WTC11 (cell line): Measurements from ENCODE around the gene SOX6. TPM values are rescaled to one million over a fixed set of nuclear protein-coding genes. Genes with fewer than 3 reads are reported as not detected.

Experiments used
- ATAC-seq: fragments of 200-7000 bp; cut with Tn5 transposase; 2 replicates; pipeline ENCODE4 v1.10.0; 2021; ENCODE audit warnings: mild to moderate bottlenecking, moderate library complexity
- CTCF ChIA-PET: fragments of 300-600 bp; sonication (Branson Sonifier 250); formaldehyde crosslinking; loops from one replicate; lab custom pipeline; 2021; ENCODE audit warnings: antibody characterized with exemption; lab: Charles Lee
- POLR2A ChIA-PET: fragments of 350-600 bp; sonication (Branson Sonifier 250); formaldehyde crosslinking; loops from one replicate; lab custom pipeline; 2021; ENCODE audit warnings: antibody characterized with exemption; lab: Charles Lee
- DNase-seq: peaks from one replicate; pipeline ENCODE4 v3.0.0; 2021; ENCODE audit warnings: low spot score
- H3K27ac Mint-ChIP-seq: 2 replicates; pipeline ENCODE4 v1.8.0; 2021; ENCODE audit warnings: mixed read lengths
- H3K27me3 Mint-ChIP-seq: 2 replicates; pipeline ENCODE4 v1.8.0; 2021; ENCODE audit warnings: low read depth, mild to moderate bottlenecking, moderate library complexity, mixed read lengths
- H3K36me3 Mint-ChIP-seq: 2 replicates; pipeline ENCODE4 v1.8.0; 2021; ENCODE audit warnings: mixed read lengths
- H3K4me1 Mint-ChIP-seq: 2 replicates; pipeline ENCODE4 v1.8.0; 2022; ENCODE audit warnings: mixed read lengths
- H3K4me3 Mint-ChIP-seq: 2 replicates; pipeline ENCODE4 v1.8.0; 2021; ENCODE audit warnings: mild to moderate bottlenecking, moderate library complexity, mixed read lengths
- H3K9me3 Mint-ChIP-seq: 2 replicates; pipeline ENCODE4 v1.8.0; 2021; ENCODE audit warnings: mixed read lengths
- CBFB ChIP-seq: sonication (generic); formaldehyde crosslinking; IDR thresholded peaks from 2 replicates; pipeline ENCODE4 v1.8.1; 2022; ENCODE audit warnings: mild to moderate bottlenecking, low read depth, missing genetic modification reagents
- CREB1 ChIP-seq: sonication (generic); formaldehyde crosslinking; IDR thresholded peaks from 2 replicates; pipeline ENCODE4 v1.8.0; 2023; ENCODE audit warnings: mild to moderate bottlenecking, missing genetic modification reagents
- GRHL2 ChIP-seq: fragments of 250-450 bp; sonication (Bioruptor Pico); IDR thresholded peaks from 2 replicates; pipeline ENCODE4 v1.8.0; 2022; ENCODE audit warnings: mild to moderate bottlenecking, moderate library complexity; ENCODE audit not compliant: insufficient replicate concordance, severe bottlenecking
- GTF2I ChIP-seq: fragments of 250-450 bp; sonication (Bioruptor Pico); conservative IDR thresholded peaks from 2 replicates; pipeline ENCODE4 v1.4.0; 2021; ENCODE audit warnings: mild to moderate bottlenecking
- JAZF1 ChIP-seq: fragments of 250-450 bp; sonication (Bioruptor Pico); IDR thresholded peaks from 2 replicates; pipeline ENCODE4 v1.9.0; 2021; ENCODE audit warnings: moderate library complexity, mild to moderate bottlenecking, inconsistent platforms
- KAT7 ChIP-seq: sonication (generic); formaldehyde crosslinking; IDR thresholded peaks from 2 replicates; pipeline ENCODE4 v1.8.1; 2023; ENCODE audit warnings: missing genetic modification reagents, mild to moderate bottlenecking, borderline replicate concordance
- MXD4 ChIP-seq: fragments of 250-450 bp; sonication (Bioruptor Pico); IDR thresholded peaks from 2 replicates; pipeline ENCODE4 v1.8.0; 2021; ENCODE audit warnings: mild to moderate bottlenecking, moderate library complexity, borderline replicate concordance
- MYBL2 ChIP-seq: sonication (generic); formaldehyde crosslinking; IDR thresholded peaks from 2 replicates; pipeline ENCODE4 v1.8.1; 2023; ENCODE audit warnings: mild to moderate bottlenecking, moderate library complexity, missing genetic modification reagents
- NFE2L1 ChIP-seq: sonication (generic); formaldehyde crosslinking; IDR thresholded peaks from 2 replicates; pipeline ENCODE4 v1.8.1; 2023; ENCODE audit warnings: missing genetic modification reagents
- NR1H2 ChIP-seq: sonication (generic); formaldehyde crosslinking; IDR thresholded peaks from 2 replicates; pipeline ENCODE4 v1.9.0; 2021; ENCODE audit warnings: mild to moderate bottlenecking, moderate library complexity, missing genetic modification reagents
- NR2C2 ChIP-seq: sonication (generic); formaldehyde crosslinking; IDR thresholded peaks from 2 replicates; pipeline ENCODE4 v1.8.0; 2022; ENCODE audit warnings: mild to moderate bottlenecking, missing genetic modification reagents
- NR3C1 ChIP-seq: sonication (generic); formaldehyde crosslinking; conservative IDR thresholded peaks from 2 replicates; pipeline ENCODE4 v1.8.1; 2023; ENCODE audit warnings: low read depth, mild to moderate bottlenecking, missing genetic modification reagents
- SP1 ChIP-seq: sonication (generic); formaldehyde crosslinking; conservative IDR thresholded peaks from 2 replicates; pipeline ENCODE4 v1.8.1; 2022; ENCODE audit warnings: missing genetic modification reagents
- TCF7 ChIP-seq: sonication (generic); formaldehyde crosslinking; IDR thresholded peaks from 2 replicates; pipeline ENCODE4 v1.8.0; 2022; ENCODE audit warnings: mild to moderate bottlenecking, low read depth, missing genetic modification reagents, moderate library complexity
- TEAD4 ChIP-seq: sonication (generic); formaldehyde crosslinking; IDR thresholded peaks from 2 replicates; pipeline ENCODE4 v1.8.0; 2022; ENCODE audit warnings: mild to moderate bottlenecking, missing genetic modification reagents
- ZNF317 ChIP-seq: sonication (generic); formaldehyde crosslinking; IDR thresholded peaks from 2 replicates; pipeline ENCODE4 v1.8.1; 2023; ENCODE audit warnings: low read depth, mild to moderate bottlenecking, moderate library complexity, missing genetic modification reagents, borderline replicate concordance
- total RNA-seq: library from RNA; stranded (reverse); gene quantifications from 3 replicates; pipeline ENCODE4 v1.2.3, GENCODE V29; 2021
- TF ChIP-seq, protein P1 (sequence below): fragments of 250-450 bp; sonication (Bioruptor Pico); IDR thresholded peaks from 2 replicates; pipeline ENCODE4 v1.9.0; 2021; ENCODE audit warnings: mild to moderate bottlenecking
- TF ChIP-seq, protein P2 (sequence below): sonication (generic); formaldehyde crosslinking; IDR thresholded peaks from 2 replicates; pipeline ENCODE4 v1.8.1; 2023; ENCODE audit warnings: mild to moderate bottlenecking, missing genetic modification reagents, moderate library complexity
- TF ChIP-seq, protein P3 (sequence below): fragments of 250-450 bp; sonication (Bioruptor Pico); IDR thresholded peaks from 2 replicates; pipeline ENCODE4 v2.1.2; 2022; ENCODE audit warnings: mild to moderate bottlenecking, moderate library complexity
- TF ChIP-seq, protein P4 (sequence below): sonication (generic); formaldehyde crosslinking; IDR thresholded peaks from 2 replicates; pipeline ENCODE4 v1.8.1; 2022; ENCODE audit warnings: mild to moderate bottlenecking, moderate library complexity, missing genetic modification reagents
- TF ChIP-seq, protein P5 (sequence below): sonication (generic); formaldehyde crosslinking; IDR thresholded peaks from 2 replicates; pipeline ENCODE4 v1.8.1; 2023; ENCODE audit warnings: mild to moderate bottlenecking, missing genetic modification reagents
- TF ChIP-seq, protein P6 (sequence below): fragments of 250-450 bp; sonication (Bioruptor Pico); IDR thresholded peaks from 2 replicates; pipeline ENCODE4 v1.9.0; 2021; ENCODE audit warnings: mild to moderate bottlenecking, borderline replicate concordance

Gene SOX6
- total RNA-seq, 1 experiment from 2014 or later, result 0.13 TPM

DNA sequence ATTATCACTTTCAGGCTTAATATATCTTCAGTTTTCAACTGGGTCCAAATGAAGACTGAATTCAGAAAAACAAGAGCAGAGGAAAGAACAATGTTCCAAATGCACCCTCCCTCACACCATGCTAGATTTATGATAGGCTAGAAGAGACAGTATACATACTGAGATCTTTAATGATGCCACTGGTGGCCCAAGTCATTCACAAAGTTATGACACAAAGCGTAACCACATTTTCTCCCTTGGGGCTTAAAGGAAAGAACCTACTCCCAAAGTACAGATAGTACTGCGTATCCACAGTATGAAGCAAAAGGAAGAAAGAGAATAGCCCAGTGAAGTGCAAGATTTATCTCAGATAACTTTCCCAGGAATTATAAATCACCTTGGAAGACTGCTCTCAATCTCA is 10.9 kb upstream of the SOX6 start:
- Mint-ChIP-seq H3K4me1 (no peaks in the 10 kb centered on the region), H3K4me3 (no peak overlapping the region), H3K9me3 (no peaks in the 10 kb centered on the region), H3K36me3 (no peaks in the 10 kb centered on the region), H3K27me3 (peaks cover 12% of the 10 kb centered on the region), H3K27ac (no peak overlapping the region)
- CTCF ChIA-PET, result no interaction called here
- POLR2A ChIA-PET, result no interaction called here
- ATAC-seq (no peak), DNase-seq (no peak)
- no peak for TF ChIP-seq KAT7 (CRISPR knock-in tag)
- TF ChIP-seq, protein P1, sequence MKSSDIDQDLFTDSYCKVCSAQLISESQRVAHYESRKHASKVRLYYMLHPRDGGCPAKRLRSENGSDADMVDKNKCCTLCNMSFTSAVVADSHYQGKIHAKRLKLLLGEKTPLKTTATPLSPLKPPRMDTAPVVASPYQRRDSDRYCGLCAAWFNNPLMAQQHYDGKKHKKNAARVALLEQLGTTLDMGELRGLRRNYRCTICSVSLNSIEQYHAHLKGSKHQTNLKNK, result no peak

DNA sequence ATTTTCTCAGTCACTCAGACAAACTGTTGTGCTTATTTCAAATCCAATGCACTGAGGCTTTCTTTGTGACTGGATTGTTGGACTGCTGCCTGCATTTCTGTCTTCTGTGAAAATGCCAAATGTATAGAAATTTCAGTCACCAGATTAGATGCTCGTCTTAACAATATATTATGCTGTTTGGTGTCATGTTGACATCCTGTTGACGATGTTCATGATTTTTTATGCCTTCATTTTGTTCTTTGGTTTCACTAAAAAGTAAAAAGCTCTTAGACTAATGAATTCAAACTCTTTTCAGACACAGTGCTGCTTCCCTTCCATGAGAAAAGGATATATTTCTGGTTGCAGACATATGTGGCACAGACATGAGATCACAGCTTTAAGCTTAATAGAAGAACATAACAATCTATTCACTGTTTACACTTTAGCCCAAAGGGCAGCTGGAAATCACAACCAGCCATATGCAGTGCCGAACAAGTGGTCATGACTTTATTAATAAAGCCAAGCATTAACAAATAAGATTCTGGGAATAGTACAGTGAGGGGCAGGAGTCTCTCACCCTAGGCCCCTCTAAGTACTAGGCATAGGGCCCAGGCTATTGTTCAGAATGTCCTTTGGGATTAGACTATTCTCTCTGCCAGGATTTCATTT is 9.4 kb upstream of the SOX6 start:
- no peaks in the 10 kb centered on the region for H3K36me3 Mint-ChIP-seq
- H3K27me3 Mint-ChIP-seq, result peaks cover 7% of the 10 kb centered on the region

DNA sequence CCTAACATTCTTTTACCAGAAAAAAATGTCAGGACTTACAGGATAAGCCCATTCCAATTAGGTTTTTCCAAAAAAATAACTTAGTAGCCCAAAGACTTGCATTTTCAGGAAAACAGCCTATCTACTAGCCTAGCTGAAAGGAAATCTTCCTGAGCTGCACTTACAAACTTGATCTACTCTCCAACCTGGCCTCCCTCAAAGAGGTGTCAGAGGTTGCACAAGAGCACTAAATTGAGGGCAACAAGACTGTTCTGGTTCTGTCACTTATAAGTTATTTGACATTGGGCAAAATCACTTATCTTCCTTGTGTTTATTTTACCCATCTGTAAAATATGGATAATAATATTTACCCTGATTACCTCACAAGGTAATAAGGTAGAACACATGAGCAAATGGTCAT is 7.9 kb upstream of the SOX6 start:
- CTCF ChIA-PET, result no interaction called here
- ATAC-seq, result no peak
- H3K9me3 Mint-ChIP-seq, result no peaks in the 10 kb centered on the region
- H3K27ac Mint-ChIP-seq, result no peak overlapping the region
- POLR2A ChIA-PET, result no interaction called here
- no peaks in the 10 kb centered on the region for H3K36me3 Mint-ChIP-seq
- no peaks in the 10 kb centered on the region for H3K4me1 Mint-ChIP-seq
- H3K27me3 Mint-ChIP-seq, result peaks cover 3% of the 10 kb centered on the region
- no peak overlapping the region for H3K4me3 Mint-ChIP-seq
- no peak for DNase-seq
- TF ChIP-seq ZNF317 (CRISPR knock-in tag) (no peak), MYBL2 (CRISPR knock-in tag) (no peak), GTF2I (CRISPR knock-in tag) (no peak), TCF7 (no peak), NR1H2 (CRISPR knock-in tag) (no peak), NFE2L1 (CRISPR knock-in tag) (no peak), CBFB (no peak), NR2C2 (CRISPR knock-in tag) (no peak), JAZF1 (CRISPR knock-in tag) (no peak), NR3C1 (CRISPR knock-in tag) (no peak), MXD4 (CRISPR knock-in tag) (no peak)
- TF ChIP-seq, protein P2, sequence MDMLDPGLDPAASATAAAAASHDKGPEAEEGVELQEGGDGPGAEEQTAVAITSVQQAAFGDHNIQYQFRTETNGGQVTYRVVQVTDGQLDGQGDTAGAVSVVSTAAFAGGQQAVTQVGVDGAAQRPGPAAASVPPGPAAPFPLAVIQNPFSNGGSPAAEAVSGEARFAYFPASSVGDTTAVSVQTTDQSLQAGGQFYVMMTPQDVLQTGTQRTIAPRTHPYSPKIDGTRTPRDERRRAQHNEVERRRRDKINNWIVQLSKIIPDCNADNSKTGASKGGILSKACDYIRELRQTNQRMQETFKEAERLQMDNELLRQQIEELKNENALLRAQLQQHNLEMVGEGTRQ, result no peak
- TF ChIP-seq, protein P3, sequence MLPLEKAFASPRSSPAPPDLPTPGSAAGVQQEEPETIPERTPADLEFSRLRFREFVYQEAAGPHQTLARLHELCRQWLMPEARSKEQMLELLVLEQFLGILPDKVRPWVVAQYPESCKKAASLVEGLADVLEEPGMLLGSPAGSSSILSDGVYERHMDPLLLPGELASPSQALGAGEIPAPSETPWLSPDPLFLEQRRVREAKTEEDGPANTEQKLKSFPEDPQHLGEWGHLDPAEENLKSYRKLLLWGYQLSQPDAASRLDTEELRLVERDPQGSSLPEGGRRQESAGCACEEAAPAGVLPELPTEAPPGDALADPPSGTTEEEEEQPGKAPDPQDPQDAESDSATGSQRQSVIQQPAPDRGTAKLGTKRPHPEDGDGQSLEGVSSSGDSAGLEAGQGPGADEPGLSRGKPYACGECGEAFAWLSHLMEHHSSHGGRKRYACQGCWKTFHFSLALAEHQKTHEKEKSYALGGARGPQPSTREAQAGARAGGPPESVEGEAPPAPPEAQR (CRISPR knock-in tag), result no peak
- TF ChIP-seq, protein P4, sequence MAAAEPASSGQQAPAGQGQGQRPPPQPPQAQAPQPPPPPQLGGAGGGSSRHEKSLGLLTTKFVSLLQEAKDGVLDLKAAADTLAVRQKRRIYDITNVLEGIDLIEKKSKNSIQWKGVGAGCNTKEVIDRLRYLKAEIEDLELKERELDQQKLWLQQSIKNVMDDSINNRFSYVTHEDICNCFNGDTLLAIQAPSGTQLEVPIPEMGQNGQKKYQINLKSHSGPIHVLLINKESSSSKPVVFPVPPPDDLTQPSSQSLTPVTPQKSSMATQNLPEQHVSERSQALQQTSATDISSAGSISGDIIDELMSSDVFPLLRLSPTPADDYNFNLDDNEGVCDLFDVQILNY, result no peak

More for the DNA sequence above, 9.4 kb upstream of the SOX6 start:
- POLR2A ChIA-PET, result no interaction called here
- TF ChIP-seq GTF2I (CRISPR knock-in tag) (no peak), TEAD4 (CRISPR knock-in tag) (no peak), SP1 (CRISPR knock-in tag) (no peak), NR1H2 (CRISPR knock-in tag) (no peak), CREB1 (no peak), GRHL2 (CRISPR knock-in tag) (no peak)
- TF ChIP-seq, protein P5, sequence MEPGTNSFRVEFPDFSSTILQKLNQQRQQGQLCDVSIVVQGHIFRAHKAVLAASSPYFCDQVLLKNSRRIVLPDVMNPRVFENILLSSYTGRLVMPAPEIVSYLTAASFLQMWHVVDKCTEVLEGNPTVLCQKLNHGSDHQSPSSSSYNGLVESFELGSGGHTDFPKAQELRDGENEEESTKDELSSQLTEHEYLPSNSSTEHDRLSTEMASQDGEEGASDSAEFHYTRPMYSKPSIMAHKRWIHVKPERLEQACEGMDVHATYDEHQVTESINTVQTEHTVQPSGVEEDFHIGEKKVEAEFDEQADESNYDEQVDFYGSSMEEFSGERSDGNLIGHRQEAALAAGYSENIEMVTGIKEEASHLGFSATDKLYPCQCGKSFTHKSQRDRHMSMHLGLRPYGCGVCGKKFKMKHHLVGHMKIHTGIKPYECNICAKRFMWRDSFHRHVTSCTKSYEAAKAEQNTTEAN (CRISPR knock-in tag), result no peak
- TF ChIP-seq, protein P6, sequence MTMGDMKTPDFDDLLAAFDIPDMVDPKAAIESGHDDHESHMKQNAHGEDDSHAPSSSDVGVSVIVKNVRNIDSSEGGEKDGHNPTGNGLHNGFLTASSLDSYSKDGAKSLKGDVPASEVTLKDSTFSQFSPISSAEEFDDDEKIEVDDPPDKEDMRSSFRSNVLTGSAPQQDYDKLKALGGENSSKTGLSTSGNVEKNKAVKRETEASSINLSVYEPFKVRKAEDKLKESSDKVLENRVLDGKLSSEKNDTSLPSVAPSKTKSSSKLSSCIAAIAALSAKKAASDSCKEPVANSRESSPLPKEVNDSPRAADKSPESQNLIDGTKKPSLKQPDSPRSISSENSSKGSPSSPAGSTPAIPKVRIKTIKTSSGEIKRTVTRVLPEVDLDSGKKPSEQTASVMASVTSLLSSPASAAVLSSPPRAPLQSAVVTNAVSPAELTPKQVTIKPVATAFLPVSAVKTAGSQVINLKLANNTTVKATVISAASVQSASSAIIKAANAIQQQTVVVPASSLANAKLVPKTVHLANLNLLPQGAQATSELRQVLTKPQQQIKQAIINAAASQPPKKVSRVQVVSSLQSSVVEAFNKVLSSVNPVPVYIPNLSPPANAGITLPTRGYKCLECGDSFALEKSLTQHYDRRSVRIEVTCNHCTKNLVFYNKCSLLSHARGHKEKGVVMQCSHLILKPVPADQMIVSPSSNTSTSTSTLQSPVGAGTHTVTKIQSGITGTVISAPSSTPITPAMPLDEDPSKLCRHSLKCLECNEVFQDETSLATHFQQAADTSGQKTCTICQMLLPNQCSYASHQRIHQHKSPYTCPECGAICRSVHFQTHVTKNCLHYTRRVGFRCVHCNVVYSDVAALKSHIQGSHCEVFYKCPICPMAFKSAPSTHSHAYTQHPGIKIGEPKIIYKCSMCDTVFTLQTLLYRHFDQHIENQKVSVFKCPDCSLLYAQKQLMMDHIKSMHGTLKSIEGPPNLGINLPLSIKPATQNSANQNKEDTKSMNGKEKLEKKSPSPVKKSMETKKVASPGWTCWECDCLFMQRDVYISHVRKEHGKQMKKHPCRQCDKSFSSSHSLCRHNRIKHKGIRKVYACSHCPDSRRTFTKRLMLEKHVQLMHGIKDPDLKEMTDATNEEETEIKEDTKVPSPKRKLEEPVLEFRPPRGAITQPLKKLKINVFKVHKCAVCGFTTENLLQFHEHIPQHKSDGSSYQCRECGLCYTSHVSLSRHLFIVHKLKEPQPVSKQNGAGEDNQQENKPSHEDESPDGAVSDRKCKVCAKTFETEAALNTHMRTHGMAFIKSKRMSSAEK, result no peak
- ATAC-seq (no peak), DNase-seq (no peak)
- H3K27ac Mint-ChIP-seq, result no peak overlapping the region
- no peaks in the 10 kb centered on the region for H3K4me1 Mint-ChIP-seq
- CTCF ChIA-PET, result no interaction called here
- H3K4me3 Mint-ChIP-seq, result no peak overlapping the region
- no peaks in the 10 kb centered on the region for H3K9me3 Mint-ChIP-seq
